Stimulated activated CD8-positive, alpha-beta memory T cell treated with anti-CD3 and anti-CD28 coated beads, Interleukin-4, amount 100 ng/mL, for 24 hours (primary cell): Measurements from ENCODE around the gene CNOT10.

Experiments
- DNase-seq: peaks from one replicate; pipeline ENCODE4 v3.0.0-alpha.2; 2020; ENCODE audit warnings: low read depth

CNOT10 gene

DNA sequence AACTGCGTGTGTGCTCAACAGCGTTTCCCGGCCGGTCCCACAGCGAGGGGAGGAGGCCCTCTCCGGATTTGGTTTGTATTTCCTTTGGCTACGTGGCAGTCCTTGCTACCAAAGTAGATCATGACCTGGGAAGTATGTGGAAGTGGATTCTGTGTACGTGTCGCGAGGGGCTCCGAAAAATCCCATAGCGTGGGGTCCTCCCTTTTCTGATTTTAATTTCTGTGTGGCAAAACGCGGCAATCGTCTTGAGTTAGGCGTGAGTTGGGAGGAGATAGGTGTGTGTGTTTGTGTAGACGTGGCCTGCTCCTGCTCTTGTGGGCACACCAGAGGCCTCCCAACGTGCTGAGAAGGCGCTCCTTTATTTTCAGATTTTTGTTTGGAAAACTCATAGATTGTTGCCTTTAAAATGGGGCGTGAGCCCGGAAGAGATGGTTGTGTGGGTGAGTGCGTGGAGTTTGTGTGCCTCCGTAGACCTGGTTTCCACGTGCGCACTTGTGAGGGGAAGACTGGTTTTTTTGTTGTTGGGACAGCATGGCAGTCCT is 134.1 kb downstream of the CNOT10 start:
- no peak for DNase-seq

- no peak for DNase-seq
Measured at GRCh38 chr3:32819551-32820348, 134.8 kb downstream of the CNOT10 start.

DNA sequence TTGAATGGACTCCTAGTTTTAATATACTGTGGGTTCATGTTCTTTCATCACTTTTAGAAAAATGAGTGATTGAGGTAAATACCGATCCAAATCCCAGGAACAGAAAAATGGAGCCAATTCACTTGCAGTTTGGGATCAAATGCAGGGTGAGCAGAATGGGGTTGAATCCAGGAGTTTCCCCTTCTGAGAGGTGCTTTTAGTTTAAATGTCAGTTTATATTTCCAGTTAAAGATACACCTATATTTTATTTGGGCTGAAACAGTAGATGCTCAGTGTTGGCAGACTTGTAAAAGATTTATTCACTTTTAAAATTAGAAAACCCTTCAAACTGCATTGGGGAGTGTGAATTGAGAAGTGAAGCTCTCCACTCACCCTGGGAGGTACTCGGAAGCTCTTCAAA is 135.4 kb downstream of the CNOT10 start:
- DNase-seq: no peak

DNA sequence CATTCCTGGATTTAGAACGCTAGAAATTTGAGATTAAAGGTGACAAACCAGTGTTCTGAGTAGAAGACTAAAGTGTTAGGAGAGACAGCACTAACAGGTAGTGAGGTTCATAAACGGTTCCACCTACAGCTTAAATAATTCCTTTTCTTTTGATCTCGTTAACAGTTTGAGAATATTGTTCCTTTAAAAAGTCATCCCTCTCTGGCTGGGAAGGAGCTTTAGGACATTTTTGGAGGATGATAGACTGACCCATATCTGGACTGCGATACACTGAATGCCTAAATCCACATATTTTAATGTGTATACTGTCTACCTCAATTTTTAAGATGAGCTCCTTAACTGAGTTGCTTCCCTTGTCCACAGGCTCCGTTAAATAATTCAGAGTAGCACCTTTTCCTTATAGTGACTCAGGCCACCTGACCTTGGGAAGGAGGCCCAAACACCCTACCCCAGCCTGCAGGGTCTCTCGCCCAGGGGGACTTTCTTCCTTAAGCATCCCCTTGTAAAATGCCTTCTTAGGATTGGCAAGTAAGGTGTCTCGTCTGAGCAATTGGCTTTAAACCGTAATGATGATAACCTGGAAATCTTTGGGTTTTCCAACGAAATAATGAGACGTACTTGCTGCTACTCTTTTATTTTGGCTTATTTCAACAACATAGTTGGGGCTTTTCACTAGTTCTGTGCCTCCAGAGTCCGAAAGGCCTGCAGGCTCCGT is 136.1 kb downstream of the CNOT10 start:
- no peak for DNase-seq

DNA sequence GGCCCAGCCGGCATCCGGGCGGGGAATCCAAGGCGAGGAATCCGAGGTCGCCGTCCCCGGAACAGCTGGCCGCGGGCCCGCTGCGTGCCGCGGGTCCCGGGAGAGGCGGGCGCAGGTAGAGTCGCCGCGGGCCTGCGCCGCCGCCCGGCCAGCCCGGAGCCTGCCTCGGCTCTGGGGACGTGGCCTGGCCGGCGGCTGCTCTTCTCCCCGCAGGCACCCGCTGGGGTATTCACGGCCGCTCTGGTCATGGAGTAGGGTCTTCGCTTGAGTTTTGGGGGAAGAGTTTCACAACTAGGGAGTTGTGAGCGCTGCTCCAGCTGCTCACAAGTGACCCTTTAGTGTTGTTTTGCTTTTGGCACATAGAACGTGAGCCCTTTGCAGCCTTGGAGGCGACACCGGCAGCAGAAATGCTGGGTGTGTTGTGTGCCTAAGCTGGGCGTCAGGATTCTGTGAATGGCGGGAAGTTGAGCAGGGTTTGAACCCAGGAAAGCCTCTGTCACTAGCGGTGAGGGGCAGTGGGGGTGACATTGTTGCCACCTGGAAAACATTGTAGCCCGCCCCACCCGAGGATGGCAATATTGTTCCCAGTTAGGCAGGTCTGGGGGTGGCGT is 136.8 kb downstream of the CNOT10 start:
- DNase-seq: no peak

GRCh38 chr3:32822609-32823498 is 137.9 kb downstream of the CNOT10 start:
- DNase-seq: no peak
